GM23338 (cell line): ENCODE data around the gene PALLD. TPM values are rescaled to one million over a fixed set of nuclear protein-coding genes. Genes with fewer than 3 reads are reported as not detected.

ENCODE experiments used
- ATAC-seq: fragments of 200-7000 bp; cut with Tn5 transposase; 3 replicates; pipeline ENCODE4 v1.9.1; 2020
- DNase-seq: peaks from one replicate; pipeline ENCODE4 v3.0.0-alpha.2; 2015; ENCODE audit warnings: low spot score
- H2AFZ ChIP-seq: fragments of 200-600 bp; sonication (generic); 2 replicates; pipeline ENCODE4 v1.8.0; 2016; ENCODE audit warnings: antibody characterized with exemption, mild to moderate bottlenecking, moderate library complexity
- H3F3A ChIP-seq: fragments of 200-600 bp; sonication (generic); replicated peaks from 2 replicates; pipeline ENCODE4 v1.8.0; 2017; ENCODE audit warnings: antibody characterized with exemption, mixed run types, low read depth
- H3K27ac ChIP-seq: fragments of 200-600 bp; sonication (generic); 2 replicates; pipeline ENCODE4 v1.6.1; 2016; ENCODE audit warnings: low read depth
- H3K27me3 ChIP-seq: fragments of 200-600 bp; sonication (generic); 2 replicates; pipeline ENCODE4 v1.8.0; 2016; ENCODE audit warnings: mild to moderate bottlenecking, mixed run types, moderate library complexity; ENCODE audit not compliant: insufficient read depth
- H3K36me3 ChIP-seq: fragments of 200-600 bp; sonication (generic); 2 replicates; pipeline ENCODE4 v1.8.0; 2016; ENCODE audit warnings: mild to moderate bottlenecking; ENCODE audit not compliant: insufficient read depth
- H3K4me1 ChIP-seq: fragments of 200-600 bp; sonication (generic); 2 replicates; pipeline ENCODE4 v1.8.0; 2016; ENCODE audit warnings: mild to moderate bottlenecking, moderate library complexity; ENCODE audit not compliant: insufficient read depth
- H3K4me2 ChIP-seq: fragments of 200-600 bp; sonication (generic); 2 replicates; pipeline ENCODE4 v1.7.1; 2017; ENCODE audit warnings: mixed run types
- H3K4me3 ChIP-seq: fragments of 200-600 bp; sonication (generic); 2 replicates; pipeline ENCODE4 v1.6.1; 2016; ENCODE audit warnings: mixed run types
- H3K79me2 ChIP-seq: fragments of 200-600 bp; sonication (generic); replicated peaks from 2 replicates; pipeline ENCODE4 v1.8.0; 2017; ENCODE audit warnings: mild to moderate bottlenecking; ENCODE audit not compliant: insufficient read depth
- H3K9me2 ChIP-seq: fragments of 200-600 bp; sonication (generic); 2 replicates; pipeline ENCODE4 v1.8.0; 2017; ENCODE audit not compliant: insufficient read depth
- H4K20me1 ChIP-seq: fragments of 200-600 bp; sonication (generic); replicated peaks from 2 replicates; pipeline ENCODE4 v1.8.0; 2017; ENCODE audit warnings: mild to moderate bottlenecking; ENCODE audit not compliant: insufficient read depth
- H3K27ac Mint-ChIP-seq: 2 replicates; pipeline ENCODE4 v1.8.0; 2020; ENCODE audit warnings: inconsistent platforms, mild to moderate bottlenecking, moderate library complexity, mixed read lengths
- H3K27me3 Mint-ChIP-seq: 3 replicates; pipeline ENCODE4 v1.8.0; 2022; ENCODE audit warnings: low read depth, mild to moderate bottlenecking, moderate library complexity, mixed read lengths, inconsistent platforms; ENCODE audit not compliant: insufficient read depth, poor library complexity
- H3K36me3 Mint-ChIP-seq: 3 replicates; pipeline ENCODE4 v1.8.0; 2021; ENCODE audit warnings: low read depth, mild to moderate bottlenecking, inconsistent platforms, moderate library complexity, mixed read lengths
- H3K4me1 Mint-ChIP-seq: 3 replicates; pipeline ENCODE4 v1.8.0; 2020; ENCODE audit warnings: mild to moderate bottlenecking, inconsistent platforms, mixed read lengths
- H3K4me3 Mint-ChIP-seq: 3 replicates; pipeline ENCODE4 v1.8.0; 2021; ENCODE audit warnings: moderate library complexity, mild to moderate bottlenecking, inconsistent platforms, mixed read lengths
- H3K9me3 Mint-ChIP-seq: 3 replicates; pipeline ENCODE4 v1.8.0; 2020; ENCODE audit warnings: moderate library complexity, mild to moderate bottlenecking, inconsistent platforms, mixed read lengths
- CREB1 ChIP-seq: fragments of 250-450 bp; sonication (Bioruptor Pico); IDR thresholded peaks from 2 replicates; pipeline ENCODE4 v1.5.0; 2020; ENCODE audit warnings: low read depth, mild to moderate bottlenecking, moderate library complexity
- EZH2 ChIP-seq: fragments of 200-600 bp; sonication (generic); IDR thresholded peaks from one replicate; pipeline ENCODE4 v1.8.0; 2017; ENCODE audit warnings: antibody characterized with exemption, mild to moderate bottlenecking, low read depth; ENCODE audit not compliant: unreplicated experiment
- EZH2phosphoT487 ChIP-seq: fragments of 200-600 bp; sonication (generic); IDR thresholded peaks from one replicate; pipeline ENCODE4 v1.8.1; 2018; ENCODE audit warnings: antibody characterized with exemption; ENCODE audit not compliant: unreplicated experiment
- JUNB ChIP-seq: IDR thresholded peaks from one replicate; pipeline ENCODE4 v1.6.1; 2016; ENCODE audit warnings: antibody characterized with exemption; ENCODE audit not compliant: unreplicated experiment
- NANOG ChIP-seq: IDR thresholded peaks from 2 replicates; pipeline ENCODE4 v1.6.1; 2016; ENCODE audit warnings: antibody characterized with exemption, borderline replicate concordance
- POLR2AphosphoS5 ChIP-seq: IDR thresholded peaks from 2 replicates; pipeline ENCODE4 v1.6.1; 2016; ENCODE audit warnings: antibody characterized with exemption, low read depth
- STAT1 ChIP-seq: IDR thresholded peaks from one replicate; pipeline ENCODE4 v1.6.1; 2016; ENCODE audit warnings: antibody characterized with exemption; ENCODE audit not compliant: unreplicated experiment
- ZNF114 ChIP-seq: fragments of 250-450 bp; sonication (Bioruptor Pico); IDR thresholded peaks from 2 replicates; pipeline ENCODE4 v1.5.0; 2020; ENCODE audit warnings: mild to moderate bottlenecking, moderate library complexity
- ZNF331 ChIP-seq: fragments of 250-450 bp; sonication (Bioruptor Pico); IDR thresholded peaks from 2 replicates; pipeline ENCODE4 v1.5.0; 2020; ENCODE audit warnings: low read depth, mild to moderate bottlenecking, moderate library complexity
- polyA plus RNA-seq: library from polyadenylated mRNA; unstranded; fragments of >200 nt; fragmentation: Nextera tagmentation; extraction: Ambion mirVana; gene quantifications from 2 replicates; pipeline ENCODE4 v1.2.1, GENCODE V29; 2016
- total RNA-seq: library from RNA; depleted of rRNA; stranded (reverse); fragments of >200 nt; shearing (Covaris generic); gene quantifications from 2 replicates; pipeline ENCODE4 v1.2.3, GENCODE V29; 2014
- TF ChIP-seq, protein P1 (sequence below): IDR thresholded peaks from 2 replicates; pipeline ENCODE4 v1.6.1; 2016; ENCODE audit warnings: antibody characterized with exemption

The PALLD gene
- total and polyA plus RNA-seq, 2 experiments from 2014 or later, result 13.1 to 30.2 TPM

DNA sequence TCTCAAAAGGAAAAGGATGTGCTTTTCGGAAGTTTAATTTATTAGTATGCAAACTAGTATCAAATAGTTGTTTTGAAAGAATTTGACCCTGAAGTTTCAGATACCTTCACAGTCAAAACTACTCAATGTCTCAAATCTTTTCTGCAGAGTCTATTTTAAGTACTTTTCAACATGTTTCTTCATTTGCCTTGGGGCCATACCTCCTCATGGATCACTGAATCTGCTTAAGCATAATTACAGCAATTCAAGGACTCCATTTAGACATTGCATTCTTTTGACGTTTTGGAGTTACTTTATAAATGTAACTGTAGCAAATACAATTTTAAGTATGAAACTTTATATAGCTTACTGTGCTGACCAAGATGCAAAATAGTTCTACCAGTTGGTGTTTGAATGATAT is 25.5 kb downstream of the PALLD start:
- ATAC-seq (no peak), DNase-seq (no peak)
- no peaks in the 10 kb centered on the region for H3F3A ChIP-seq
- no peaks in the 10 kb centered on the region for H4K20me1 ChIP-seq
- no peaks in the 10 kb centered on the region for H3K9me3 Mint-ChIP-seq
- H3K36me3 ChIP-seq, result no peaks in the 10 kb centered on the region
- H3K27ac Mint-ChIP-seq, result no peak overlapping the region
- H3K9me2 ChIP-seq, result peaks cover 5% of the 10 kb centered on the region; the same call in 1 of the 2 replicates
- H3K27me3 ChIP-seq, result no peaks in the 10 kb centered on the region
- H3K27ac ChIP-seq, result no peak overlapping the region
- H3K4me2 ChIP-seq, result no peak overlapping the region
- H3K4me1 Mint-ChIP-seq, result peaks cover 4% of the 10 kb centered on the region; the same call in 2 of the 3 replicates
- H3K4me3 ChIP-seq, result no peak overlapping the region
- no peaks in the 10 kb centered on the region for H3K36me3 Mint-ChIP-seq
- TF ChIP-seq, protein P1, sequence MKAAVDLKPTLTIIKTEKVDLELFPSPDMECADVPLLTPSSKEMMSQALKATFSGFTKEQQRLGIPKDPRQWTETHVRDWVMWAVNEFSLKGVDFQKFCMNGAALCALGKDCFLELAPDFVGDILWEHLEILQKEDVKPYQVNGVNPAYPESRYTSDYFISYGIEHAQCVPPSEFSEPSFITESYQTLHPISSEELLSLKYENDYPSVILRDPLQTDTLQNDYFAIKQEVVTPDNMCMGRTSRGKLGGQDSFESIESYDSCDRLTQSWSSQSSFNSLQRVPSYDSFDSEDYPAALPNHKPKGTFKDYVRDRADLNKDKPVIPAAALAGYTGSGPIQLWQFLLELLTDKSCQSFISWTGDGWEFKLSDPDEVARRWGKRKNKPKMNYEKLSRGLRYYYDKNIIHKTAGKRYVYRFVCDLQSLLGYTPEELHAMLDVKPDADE, result no peak
- no peak for TF ChIP-seq ZNF114
- TF ChIP-seq NANOG, result no peak
- no peak overlapping the region for H3K4me3 Mint-ChIP-seq
- H3K79me2 ChIP-seq, result no peaks in the 10 kb centered on the region
- H3K27me3 Mint-ChIP-seq, result peaks cover 1% of the 10 kb centered on the region
- no peak overlapping the region for H2AFZ ChIP-seq
- no peaks in the 10 kb centered on the region for H3K4me1 ChIP-seq

DNA sequence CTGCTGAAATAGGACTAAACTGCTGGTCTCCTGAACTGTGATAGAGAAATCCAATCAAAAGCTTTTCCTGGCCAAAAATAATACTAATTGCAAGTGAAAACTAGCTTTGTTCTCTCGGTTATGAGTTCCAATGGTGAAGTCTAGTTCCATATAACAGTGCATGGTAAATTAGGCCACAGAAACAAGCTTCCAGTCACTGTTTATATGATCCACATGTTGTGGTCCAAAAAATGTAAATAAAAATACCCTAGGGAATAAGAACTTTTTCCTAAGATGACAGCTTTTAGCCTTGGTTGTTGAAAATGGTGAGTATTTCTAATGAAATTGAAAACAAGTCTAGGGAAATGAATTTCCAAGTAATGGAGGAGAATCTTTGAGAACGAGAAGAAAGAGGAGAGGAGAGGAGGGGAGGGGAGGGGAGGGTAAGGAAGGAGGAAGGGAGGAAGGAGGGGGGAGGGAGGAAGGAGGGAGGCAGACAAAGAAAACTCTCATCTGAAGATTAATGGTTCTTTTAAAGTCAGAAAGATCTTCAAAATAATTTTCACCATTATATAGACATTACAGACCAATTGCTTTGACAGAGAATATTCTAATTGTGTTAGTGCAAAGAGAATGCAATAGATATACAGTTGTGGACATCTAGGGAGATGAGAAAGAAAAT is 26.1 kb downstream of the PALLD start:
- Histone ChIP-seq H3K4me3 (no peak overlapping the region), H3K4me2 (no peak overlapping the region), H3F3A (no peaks in the 10 kb centered on the region), H3K27me3 (no peaks in the 10 kb centered on the region), H3K27ac (no peak overlapping the region), H3K36me3 (no peaks in the 10 kb centered on the region), H4K20me1 (no peaks in the 10 kb centered on the region), H3K79me2 (no peaks in the 10 kb centered on the region), H2AFZ (no peak overlapping the region), H3K4me1 (no peaks in the 10 kb centered on the region), H3K9me2 (peaks cover 5% of the 10 kb centered on the region; the same call in 1 of the 2 replicates)
- Mint-ChIP-seq H3K27me3 (peaks cover 1% of the 10 kb centered on the region), H3K9me3 (no peaks in the 10 kb centered on the region), H3K4me3 (no peak overlapping the region), H3K27ac (no peak overlapping the region), H3K4me1 (peaks cover 4% of the 10 kb centered on the region; the same call in 2 of the 3 replicates), H3K36me3 (no peaks in the 10 kb centered on the region)
- no peak for DNase-seq
- no peak for TF ChIP-seq EZH2phosphoT487
- no peak for TF ChIP-seq POLR2AphosphoS5
- TF ChIP-seq EZH2, result no peak
- TF ChIP-seq CREB1 (CRISPR knock-in tag), result no peak
- ATAC-seq, result no peak

DNA sequence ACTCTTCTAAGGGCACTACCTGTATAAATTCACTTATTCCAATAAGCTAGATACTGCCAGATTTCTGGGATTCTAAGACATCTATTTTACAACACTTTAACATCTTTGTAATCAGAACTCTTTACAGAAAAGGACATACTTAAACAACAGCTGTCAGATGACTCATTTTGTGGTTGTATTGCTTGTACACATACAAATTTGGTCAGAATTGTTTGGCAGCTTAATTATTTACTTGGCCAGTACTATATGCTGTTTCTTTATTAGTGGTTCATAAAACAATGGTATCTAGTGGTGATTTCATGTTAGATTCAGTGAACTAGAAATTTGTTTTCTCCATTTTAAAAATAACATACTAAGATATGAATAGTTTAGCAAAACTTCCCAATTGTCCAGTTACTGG is 27.2 kb downstream of the PALLD start:
- Mint-ChIP-seq H3K9me3 (no peaks in the 10 kb centered on the region), H3K36me3 (no peaks in the 10 kb centered on the region), H3K4me3 (no peak overlapping the region), H3K27ac (no peak overlapping the region), H3K4me1 (peaks cover 4% of the 10 kb centered on the region; the same call in 2 of the 3 replicates), H3K27me3 (peaks cover 1% of the 10 kb centered on the region)
- Histone ChIP-seq H3K36me3 (no peaks in the 10 kb centered on the region), H3K4me1 (no peaks in the 10 kb centered on the region), H4K20me1 (no peaks in the 10 kb centered on the region), H3F3A (no peaks in the 10 kb centered on the region), H3K4me3 (no peak overlapping the region), H3K4me2 (no peak overlapping the region), H3K27ac (no peak overlapping the region), H3K27me3 (no peaks in the 10 kb centered on the region), H3K9me2 (0 out of 2 replicates have a peak, but pooled peaks cover 5% of the 10 kb centered on the region), H3K79me2 (no peaks in the 10 kb centered on the region), H2AFZ (no peak overlapping the region)
- DNase-seq, result no peak
- ATAC-seq, result no peak
- TF ChIP-seq JUNB (no peak), STAT1 (no peak), EZH2phosphoT487 (no peak), ZNF331 (no peak), NANOG (no peak)
